ENCODE results near the gene CACNB2.
"Not testable (repeated sequence)": the region's sequence is repeated elsewhere in the genome, so short reads cannot be mapped to it uniquely, and the experiment has no call there.

CACNB2 gene

DNA sequence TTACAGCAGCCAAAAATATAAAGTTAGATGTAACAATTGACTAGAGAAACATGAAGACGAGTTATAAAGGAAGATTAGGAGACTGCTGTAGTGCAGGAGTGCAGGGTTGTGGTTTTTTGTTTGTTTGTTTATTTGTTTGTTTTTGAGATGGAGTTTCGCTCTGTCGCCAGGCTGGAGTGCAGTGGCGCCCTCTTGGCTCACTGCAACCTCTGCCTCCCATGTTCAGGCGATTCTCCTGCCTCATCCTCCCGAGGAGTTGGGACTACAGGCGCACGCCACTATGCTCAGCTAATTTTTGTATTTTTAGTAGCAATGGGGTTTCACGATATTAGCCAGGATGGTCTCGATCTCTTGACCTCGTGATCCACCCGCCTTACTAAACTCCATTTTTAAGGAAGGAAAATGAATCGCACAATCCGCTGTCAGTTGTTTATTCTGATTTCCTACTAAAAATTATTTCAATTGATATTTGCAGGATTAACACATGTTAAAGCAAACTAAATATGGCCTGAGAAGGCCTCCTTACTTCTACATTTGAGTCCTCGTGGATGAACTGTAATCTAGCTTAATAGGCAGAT is 277.8 kb downstream of the CACNB2 start:
- no peak for DNase-seq

DNA sequence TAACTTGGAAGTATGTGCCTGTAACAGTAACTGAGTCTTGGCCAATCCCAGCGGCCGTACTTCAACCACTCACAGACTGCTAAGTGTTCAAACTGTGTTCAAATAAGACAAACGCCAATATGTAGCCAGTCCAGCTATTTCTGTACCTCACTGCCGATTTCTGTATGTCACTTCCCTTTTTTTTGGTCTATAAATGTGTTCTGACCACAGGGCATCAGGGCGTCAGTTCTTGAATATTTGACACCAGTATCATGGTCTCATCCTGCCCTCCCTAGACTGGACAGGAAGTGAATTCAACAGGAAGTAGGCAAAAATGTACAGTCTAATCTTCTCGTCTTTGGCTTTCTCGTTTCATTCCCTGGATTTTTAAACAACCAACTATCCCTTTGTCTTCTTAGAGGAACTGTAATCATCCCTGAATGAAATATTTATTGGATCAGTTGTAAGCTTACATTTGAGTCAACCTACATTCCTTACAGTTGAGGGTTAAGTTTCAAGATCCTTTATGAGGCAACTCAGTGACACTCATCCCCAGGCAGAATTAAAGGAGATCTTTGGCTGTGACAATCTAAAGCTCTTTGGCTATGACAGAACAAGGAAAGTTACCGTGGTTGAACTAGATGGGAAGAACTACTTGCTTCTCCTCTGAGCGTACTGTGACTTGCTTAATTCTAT is 278.5 kb downstream of the CACNB2 start:
- no peak for DNase-seq

DNA sequence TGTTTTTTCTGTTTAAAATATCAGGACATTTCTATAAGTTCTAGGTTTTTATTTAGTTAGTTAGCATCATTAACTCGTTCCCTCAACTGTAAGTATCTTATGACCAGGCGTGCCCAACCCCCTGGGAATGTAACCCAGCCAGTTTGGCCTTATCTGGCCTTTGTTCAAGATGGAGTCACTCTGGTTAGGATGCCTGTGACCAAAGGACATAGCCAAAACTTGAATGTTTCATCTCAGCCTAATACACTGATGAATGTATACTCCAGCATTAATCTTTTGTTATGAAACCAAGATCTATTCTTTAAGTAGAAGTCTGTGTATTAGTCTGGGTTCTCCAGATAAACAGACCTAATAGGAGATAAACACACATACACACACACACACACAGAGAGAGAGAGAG is 279.7 kb downstream of the CACNB2 start:
- no peak for DNase-seq

DNA sequence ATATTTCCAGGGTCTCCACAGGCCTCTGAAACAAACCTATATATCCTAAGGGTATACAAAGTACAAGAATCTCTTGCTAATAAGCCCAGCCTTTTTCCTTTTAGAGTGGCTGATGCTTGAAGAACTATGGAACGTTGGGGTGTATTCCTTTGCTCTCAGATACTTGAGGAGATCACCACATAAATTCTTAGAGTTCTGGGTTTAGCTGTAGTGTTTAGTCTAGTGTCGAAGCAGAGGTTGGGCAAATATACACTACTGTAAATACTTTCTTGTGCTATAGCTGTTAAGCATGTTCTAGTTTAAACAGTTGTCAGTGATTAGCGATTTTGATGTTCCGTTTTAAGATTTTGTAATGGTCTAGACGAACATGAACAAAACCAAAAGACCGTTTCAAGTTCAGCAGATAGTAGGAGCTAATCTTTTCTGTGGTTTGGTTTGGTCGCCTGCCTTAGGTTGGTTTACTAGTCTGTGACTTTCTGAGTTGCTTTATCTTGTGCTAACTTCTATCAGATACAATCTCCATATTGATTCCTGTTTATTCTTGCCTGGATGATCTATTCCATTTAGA is 281.6 kb downstream of the CACNB2 start:
- no peak for DNase-seq

DNA sequence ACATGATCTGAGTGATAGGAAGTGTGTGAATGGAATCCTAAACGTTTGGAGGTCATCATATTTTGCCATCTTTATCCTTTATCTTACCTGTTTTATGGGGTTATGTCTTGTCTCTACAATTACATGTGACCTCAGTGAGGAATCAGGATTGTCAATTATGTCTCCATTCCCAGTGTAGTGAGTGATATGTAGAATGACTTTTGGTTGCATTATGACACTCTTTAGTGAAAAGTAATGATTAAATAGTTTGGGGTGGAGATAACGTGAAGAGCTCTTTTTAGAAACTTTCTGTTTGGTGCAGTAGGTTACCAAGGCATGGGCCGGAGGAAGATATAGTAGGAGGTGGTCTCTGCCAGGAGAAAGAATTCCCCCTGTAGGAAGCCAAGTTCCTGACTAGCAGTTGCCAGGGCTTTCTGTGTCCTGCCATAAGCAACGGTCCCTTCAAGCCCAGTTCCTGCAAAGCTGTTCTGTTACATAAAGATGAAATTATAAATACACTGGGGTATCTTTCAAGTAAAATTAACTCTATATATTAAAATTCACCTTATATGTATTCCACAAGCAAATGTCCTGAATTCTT is 282.9 kb downstream of the CACNB2 start:
- DNase-seq, result no peak

DNA sequence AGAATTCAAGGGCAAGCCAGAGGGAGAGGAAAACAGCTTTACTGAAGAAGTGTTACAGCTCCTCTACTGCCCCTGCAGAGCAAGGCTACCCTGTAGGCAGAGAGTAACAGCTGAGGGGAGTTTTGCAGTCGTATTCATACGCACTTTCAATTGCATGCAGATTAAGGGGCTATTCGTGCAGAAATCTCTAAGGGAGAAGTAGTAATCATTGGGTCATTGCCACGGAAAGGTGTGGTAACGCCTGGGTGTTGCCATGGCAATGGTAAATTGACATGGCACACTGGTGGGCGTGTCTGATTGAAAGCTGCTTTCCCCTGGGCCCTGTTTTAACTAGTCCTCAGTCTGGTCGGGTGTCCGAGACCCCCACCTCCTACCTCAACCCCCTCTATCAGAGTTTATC is 284.0 kb downstream of the CACNB2 start:
- DNase-seq, result no peak

DNA sequence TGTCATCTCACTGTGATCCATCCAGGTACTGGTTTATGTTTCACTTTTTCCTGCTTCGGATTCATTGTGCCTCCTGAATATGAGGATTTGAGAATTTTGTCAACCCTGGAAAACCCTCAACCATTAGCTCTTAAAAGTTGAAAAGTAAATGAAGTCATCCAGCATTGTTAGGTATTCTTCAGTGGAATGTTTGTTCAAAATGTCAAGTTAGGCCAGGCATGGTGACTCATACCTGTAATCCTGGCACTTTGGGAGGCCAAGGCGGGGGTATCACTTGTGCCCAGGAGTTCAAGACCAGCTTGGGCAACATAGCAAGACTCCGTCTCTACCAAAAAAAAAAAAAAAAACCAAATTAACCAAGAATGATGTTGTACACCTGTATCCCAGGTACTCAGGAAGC is 289.1 kb downstream of the CACNB2 start:
- DNase-seq, result no peak

DNA sequence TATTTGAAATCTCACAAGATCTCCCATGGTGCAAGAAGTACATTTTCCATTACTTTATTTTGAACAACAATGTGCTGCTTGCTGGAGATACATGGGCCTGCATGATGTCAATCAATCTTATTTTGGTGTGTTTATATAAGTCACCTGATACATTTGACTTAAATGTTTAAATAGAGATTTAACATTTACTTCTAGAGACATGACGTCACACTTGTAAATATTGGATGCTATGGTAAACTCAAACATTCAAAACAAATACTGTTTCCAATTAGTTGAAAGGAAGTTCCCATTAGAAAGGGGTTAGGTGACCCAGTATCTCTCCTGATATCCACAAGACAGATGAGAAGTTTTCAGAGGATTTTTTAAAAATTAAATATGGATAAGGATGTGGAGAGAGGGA is 296.7 kb downstream of the CACNB2 start:
- DNase-seq, result no peak

DNA sequence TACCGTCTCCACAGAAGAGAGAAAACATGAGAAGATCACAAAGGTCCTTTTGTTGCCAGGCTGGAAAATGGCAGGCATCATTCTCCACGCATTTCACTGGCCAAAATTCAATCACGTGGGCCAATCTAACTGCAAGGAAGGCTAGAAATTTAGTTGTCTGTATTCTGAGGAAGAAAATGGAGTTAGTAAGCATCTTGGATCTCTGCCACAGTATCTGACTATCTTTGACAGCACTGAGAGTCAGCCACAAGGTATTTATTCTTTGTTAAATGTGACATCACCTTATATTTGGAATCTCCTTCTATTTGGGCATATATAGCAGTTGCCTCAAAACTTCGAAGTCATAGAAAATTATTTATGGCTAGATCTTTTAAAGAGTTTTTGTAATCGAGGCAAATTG is 297.3 kb downstream of the CACNB2 start:
- DNase-seq, result no peak

DNA sequence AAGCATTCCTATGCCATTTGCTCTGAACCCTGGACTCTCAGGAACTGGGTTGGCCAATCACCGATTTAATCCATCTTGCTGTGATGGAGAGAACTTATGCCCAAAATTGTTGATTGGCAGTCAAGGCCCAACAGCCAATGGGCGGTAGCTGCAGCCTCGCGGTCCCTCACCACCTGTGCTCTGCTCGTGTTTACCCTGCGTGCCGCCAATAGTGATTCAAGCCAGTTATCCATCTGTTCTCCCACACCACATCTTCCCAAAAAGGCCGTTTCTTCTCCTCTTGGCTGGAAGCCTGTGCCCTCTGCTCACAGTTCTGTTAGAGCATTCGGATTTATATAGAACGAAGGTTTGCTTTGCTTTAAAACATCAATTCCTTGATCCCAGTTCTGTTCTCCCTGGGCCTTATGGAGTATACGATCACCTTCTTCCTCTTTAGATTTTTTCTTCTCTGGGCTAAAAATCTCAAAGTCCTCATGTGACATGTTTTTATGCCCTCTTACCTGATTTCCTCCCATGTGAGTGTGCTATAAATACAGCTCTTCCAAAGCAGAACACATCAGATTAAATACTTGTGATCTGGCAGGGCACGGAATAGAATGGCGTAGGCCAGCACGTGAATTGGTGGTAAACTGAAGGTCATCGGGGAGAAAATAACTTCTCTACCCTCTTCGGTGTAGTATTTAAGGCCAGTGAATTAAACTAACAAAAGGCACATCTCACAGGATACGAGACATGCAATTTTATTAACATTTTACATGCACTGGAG is 298.3 kb downstream of the CACNB2 start:
- no peak for DNase-seq

DNA sequence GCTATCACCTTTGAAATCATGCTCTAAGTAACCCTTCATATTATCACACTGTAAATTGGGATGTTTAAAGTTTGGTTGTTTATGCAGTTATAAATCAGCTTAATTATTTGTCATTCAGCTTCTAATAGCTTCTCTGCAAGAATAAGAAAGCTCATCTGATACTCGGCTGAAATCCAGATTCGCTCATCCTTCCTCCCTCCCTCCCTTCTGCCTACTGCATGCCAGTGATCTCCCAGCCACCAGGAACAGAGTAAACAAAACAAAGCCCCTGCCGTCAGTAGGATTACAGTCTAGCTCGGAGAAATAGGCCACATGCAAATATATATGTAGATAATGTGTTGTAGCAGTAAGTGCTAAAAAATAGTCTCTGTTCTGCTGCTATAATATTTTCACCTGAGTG is 299.4 kb downstream of the CACNB2 start:
- DNase-seq, result no peak

DNA sequence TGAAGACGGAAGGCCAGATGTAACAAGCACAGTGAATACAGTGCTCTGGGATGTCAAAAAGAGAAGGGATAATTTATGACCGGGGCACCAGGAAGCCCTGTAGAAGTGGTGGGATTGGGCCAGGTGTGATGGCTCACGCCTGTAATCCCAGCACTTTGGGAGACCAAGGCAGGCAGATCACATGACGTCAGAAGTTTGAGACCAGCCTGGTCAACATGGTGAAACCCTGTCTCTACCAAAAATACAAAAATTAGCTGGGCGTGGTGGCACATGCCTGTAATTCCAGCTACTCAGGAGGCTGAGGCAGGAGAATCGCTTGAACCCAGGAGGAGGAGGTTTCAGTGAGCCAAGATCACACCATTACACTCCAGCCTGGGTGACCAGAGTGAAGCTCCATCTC is 305.4 kb downstream of the CACNB2 start:
- DNase-seq, result not testable (repeated sequence)

DNA sequence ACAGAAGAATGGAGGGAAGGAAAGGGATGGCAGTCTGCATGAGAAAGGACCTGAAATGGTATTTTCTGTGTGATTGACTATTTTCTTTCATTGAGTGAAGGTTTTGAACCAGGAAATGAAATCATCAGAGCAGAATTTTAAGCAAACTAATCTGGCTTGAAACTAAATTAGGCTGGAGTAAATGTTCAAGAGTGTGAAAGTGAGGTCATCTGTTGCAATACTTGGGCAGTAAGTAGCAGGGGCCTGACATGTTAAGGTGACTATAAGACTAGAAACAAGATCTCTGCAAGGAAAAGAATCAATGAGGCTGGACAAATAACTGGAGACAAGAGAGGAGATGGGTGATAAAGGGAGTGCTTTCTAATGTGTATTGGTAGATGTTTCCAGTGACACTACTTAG is 306.0 kb downstream of the CACNB2 start:
- no peak for DNase-seq

DNA sequence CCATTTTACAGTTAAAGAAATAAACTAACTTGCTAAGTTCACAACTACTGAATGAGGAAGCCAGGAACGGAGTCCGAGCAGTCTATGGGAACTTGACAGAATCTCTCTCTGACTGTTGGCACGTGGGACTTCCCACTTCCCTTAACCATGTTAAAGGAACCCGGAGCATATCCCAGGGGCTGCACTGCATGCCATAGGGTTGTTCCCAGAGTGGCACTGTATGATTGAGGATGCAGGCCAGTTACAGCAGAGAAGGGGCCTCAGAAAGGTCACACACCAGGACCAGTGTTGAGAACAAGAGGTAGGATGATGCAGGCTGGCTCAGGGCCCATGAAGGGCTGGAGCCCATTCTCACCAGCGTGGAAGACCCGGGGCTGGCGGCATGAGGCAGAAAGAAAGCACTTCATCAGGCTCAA is 309.4 kb downstream of the CACNB2 start:
- DNase-seq, result no peak

DNA sequence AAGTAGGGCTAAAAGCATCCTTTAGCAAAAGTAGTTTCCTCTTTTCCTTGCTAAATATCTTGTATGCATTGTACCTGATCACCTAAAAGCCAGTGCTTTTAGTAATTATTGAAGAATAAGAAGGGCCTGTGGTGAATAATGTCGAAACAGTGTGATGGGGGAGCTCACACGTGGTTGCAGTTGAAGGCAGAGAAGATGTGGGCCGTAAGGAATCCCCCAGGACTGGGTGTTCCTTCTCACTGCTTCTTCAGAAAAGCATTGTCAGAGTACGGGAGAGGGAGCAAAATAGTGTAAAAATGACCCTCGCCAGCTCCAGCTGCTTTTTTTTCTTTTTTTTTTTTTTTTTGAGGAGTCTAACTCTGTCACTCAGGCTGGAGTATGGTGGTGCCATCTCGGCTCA is 310.1 kb downstream of the CACNB2 start:
- no peak for DNase-seq

DNA sequence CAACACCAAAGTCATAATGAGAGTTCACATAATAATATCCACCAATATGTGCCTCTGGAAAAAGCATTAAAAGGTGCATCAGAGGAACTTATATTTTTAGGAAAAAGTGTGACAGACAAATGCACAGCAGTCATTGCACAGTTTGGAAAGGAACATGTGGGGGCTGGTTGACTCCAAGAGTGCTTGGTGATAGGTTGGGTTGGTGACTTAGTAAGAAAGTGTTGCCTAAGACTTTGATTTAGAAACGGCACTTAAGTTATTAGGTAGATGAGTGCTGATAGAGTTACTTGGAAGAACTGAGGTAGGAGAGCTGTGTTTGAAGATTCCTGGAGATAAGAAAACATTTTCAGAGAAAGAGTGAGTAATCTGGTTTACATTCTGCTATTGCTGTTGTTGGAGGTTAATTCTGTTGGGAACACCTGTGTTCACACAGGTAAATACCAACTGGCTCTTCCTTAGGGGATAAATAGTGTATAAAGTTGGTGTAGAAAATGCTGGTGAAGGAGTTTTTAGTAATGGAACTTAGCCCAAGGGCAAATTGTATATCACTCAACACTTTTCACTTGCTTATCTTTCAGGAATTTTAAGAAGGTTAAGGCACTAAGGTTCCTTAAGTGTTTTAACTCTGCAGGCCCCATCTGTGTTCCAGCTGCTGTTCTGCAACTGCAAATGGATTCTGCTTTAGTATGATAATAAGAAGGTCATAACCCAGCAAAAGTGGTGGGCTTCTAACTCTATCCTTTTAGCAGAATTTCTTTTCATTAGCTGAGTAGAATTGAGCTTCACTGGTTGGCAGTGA is 315.1 kb downstream of the CACNB2 start:
- no peak for DNase-seq

DNA sequence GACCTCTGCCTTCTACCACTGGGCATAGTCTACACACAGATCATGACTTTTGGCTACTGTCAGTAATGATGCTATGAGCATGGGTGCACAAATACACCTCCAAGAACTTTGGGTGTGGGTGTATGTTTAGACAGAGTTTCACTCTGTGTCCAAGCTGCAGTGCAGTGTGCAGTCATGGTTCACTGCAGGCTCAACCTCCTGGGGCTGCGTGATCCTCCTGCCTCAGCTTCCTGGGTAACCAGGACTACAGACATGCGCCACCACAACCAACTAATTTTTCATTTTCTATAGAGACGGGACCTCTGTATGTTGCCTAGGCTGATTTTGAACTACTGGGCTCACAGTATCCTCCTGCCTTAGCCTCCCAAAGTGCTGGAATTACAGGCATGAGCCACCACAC is 316.8 kb downstream of the CACNB2 start:
- no peak for DNase-seq

DNA sequence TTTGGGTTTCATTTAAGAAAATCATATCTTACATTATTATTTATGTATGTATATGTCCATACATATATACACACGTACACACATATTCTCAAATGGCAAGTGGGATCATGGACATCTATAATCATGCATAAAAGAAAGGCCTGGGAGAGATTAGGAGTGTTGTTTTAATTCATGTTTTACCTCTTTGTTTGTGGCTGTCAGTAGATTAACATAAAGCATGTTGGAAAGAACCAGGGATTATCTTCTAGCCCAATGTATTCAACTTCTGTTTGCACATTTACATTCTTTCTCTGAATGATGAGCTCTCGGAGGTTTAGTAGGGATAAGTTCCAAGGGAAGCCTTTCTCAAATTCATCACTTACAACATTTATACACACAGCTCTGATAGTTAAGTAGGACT is 319.8 kb downstream of the CACNB2 start:
- DNase-seq, result no peak

DNA sequence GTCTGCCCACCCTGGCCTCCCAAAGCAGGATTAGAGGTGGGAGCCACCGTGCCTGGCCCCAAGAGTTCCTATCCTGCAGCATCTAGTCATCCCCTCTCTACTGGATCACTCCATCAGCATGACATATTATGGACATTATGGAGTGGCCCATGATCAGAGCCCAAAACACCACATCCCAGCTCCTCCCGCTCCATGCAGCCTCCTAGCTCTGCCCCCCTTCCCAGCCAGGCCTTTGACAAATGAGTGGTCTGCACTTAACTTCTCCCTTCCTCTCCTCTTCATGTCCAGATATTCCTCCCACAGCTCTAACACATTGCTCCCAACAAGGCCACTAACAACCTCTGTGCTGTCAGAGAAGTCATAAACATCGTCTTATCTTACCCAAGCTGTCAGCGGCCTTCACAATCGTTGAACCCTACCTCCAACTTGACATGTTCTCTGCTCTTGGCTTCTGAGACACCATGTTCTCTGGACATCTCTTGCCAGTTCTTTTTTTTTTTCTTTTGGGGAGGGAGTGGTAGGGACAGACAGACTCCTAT is 323.5 kb downstream of the CACNB2 start:
- no peak for DNase-seq

DNA sequence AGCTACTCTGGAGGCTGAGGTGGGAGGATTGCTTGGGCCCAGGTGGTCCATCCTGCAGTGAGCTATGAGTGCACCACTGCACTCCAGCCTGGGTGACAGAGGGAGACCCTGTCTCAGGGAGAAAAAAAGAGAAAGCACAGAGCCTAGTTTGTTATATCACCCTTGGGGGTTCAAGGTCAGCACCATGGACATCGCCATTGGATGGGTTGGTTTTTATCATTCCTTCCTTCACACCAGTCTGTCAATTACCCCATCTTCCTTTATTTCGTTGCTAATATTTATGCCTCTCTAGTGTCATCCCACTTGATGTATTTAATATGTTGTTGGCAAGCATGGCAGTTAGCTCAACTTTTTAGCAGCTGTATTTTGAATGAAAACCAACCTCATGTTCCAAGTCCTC is 328.9 kb downstream of the CACNB2 start:
- no peak for DNase-seq

DNA sequence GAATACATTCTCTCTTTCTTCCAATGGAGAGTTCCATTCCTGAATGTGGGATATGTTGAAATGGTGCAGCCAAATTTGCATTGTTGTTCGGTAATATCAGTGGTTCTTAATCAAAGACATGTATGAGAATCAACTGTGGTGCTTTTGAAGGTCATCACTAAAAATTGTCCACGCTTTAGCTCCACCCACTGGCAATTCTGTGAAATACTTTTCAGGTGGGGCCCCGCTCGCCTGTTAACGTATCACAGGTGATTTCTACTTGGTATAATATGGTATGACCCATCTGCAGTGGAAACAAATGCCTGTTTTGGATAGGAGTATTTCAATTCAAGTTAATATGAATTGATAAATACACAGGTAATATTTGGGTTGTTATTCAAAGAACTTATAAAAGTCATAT is 332.8 kb downstream of the CACNB2 start:
- no peak for DNase-seq

DNA sequence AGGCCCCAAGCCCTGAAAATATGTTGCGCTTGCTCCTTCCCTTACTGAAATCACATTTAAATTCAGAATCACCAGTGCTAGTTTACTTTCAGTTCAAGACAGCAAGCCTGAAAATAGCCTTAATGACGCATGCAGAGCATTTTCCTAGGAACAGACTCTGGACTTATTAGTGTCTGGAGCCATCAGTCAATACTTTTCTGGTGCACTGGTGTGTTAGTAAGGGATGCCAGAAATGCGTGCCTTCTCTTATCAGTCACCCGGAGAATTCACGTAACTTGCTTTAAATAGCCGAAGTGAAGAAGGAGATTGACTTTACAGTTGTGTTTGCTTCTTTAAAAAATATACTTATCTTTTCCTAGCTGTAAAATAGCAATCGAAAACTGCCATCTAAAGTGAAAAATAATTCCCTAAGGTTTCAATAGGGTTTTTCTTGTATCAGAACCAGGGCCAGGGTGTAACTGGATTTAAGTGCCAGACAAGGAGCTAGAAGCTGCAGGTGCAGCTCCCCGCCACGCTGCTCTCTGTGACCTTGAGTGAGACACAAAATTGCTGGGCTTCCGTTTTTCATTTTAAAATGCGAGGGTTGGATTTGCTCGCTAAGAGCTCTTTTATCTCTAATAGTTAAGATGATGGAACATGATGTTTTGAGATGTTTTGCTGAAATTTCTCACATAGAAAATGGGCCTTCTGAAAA is 333.3 kb downstream of the CACNB2 start:
- no peak for DNase-seq
